Activated B cell treated with CpG ODN at 0.5 μM for 24 hours (primary cell): ENCODE results near the gene KDM3B. TPM values are rescaled to one million over a fixed set of nuclear protein-coding genes. Genes with fewer than 3 reads are reported as not detected.
A peak's percentile ranks its signal among the peaks of the same experiment; 100 is the strongest.

Experiments used
- ATAC-seq: fragments of 200-7000 bp; cut with Tn5 transposase; one replicate; pipeline ENCODE4 v1.10.0; 2021; ENCODE audit warnings: low read depth, mild to moderate bottlenecking, moderate library complexity
- CTCF ChIA-PET: fragments of 350-600 bp; sonication (Branson Sonifier 250); formaldehyde crosslinking; loops from one replicate; lab custom pipeline; 2021; ENCODE audit warnings: antibody characterized with exemption; lab: Charles Lee
- POLR2A ChIA-PET: fragments of 350-600 bp; sonication (Branson Sonifier 250); formaldehyde crosslinking; loops from one replicate; lab custom pipeline; 2021; ENCODE audit warnings: antibody characterized with exemption; lab: Charles Lee
- DNase-seq: peaks from one replicate; pipeline ENCODE4 v3.0.0; 2022
- H3K27ac Mint-ChIP-seq: one replicate; pipeline ENCODE4 v1.8.0; 2020; ENCODE audit warnings: mixed read lengths
- H3K27me3 Mint-ChIP-seq: one replicate; pipeline ENCODE4 v1.8.0; 2021; ENCODE audit warnings: mixed read lengths
- H3K36me3 Mint-ChIP-seq: one replicate; pipeline ENCODE4 v1.8.0; 2021; ENCODE audit warnings: low read depth, mixed read lengths
- H3K4me1 Mint-ChIP-seq: one replicate; pipeline ENCODE4 v1.8.0; 2021; ENCODE audit warnings: mixed read lengths
- H3K4me3 Mint-ChIP-seq: one replicate; pipeline ENCODE4 v1.8.0; 2020; ENCODE audit warnings: mild to moderate bottlenecking, mixed read lengths
- H3K9me3 Mint-ChIP-seq: one replicate; pipeline ENCODE4 v1.8.0; 2020; ENCODE audit warnings: mixed read lengths
- CTCF ChIP-seq: fragments of 200-600 bp; IDR thresholded peaks from one replicate; pipeline ENCODE4 v1.8.0; 2022; ENCODE audit warnings: antibody characterized with exemption, mild to moderate bottlenecking
- intact Hi-C: fragments of 100-400 bp; cut with micrococcal nuclease; formaldehyde crosslinking; loops from one replicate; pipeline ENCODE4 v1.15.1; 2024
- total RNA-seq: library from RNA; stranded (reverse); gene quantifications from 2 replicates; pipeline ENCODE4 v1.2.3, GENCODE V29; 2022

KDM3B gene
- total RNA-seq, 1 donor from 2014 or later = 94.0 TPM

GRCh38 chr5:138464008-138464387 is 111.5 kb downstream of the KDM3B start:
- intact Hi-C loops = loop anchor here (1.0 to 10.0 kb wide), 7 partner anchors 14 to 941 kb away; partner anchors contain the start of genes FAM53C, HNRNPA0, KDM3B and SPATA24
- Mint-ChIP-seq H3K27ac (peak overlapping the region; percentile 92), H3K4me3 (peak overlapping the region; percentile 89), H3K4me1 (peaks cover 49% of the 10 kb centered on the region), H3K36me3 (peaks cover 13% of the 10 kb centered on the region), H3K9me3 (no peaks in the 10 kb centered on the region), H3K27me3 (no peaks in the 10 kb centered on the region)
- ChIA-PET CTCF (interaction anchor here (1.1 to 1.6 kb wide), 5 partner anchors 9 to 112 kb away, joined by 3 to 6 read pairs (median 5); partner anchors contain the start of gene KDM3B), POLR2A (interaction anchor here (0.5 to 3.3 kb wide), 5 partner anchors 14 to 115 kb away, joined by 4 to 22 read pairs (median 12); partner anchors contain the start of genes ETF1, HSPA9 and KDM3B)
- TF ChIP-seq CTCF = peak; percentile 87
- peak; percentile 92 for DNase-seq
- peak; percentile 56 for ATAC-seq

- intact Hi-C loops = loop anchor here (1.0 to 10.0 kb wide), 12 partner anchors 14 to 1838 kb away; partner anchors contain the start of genes BRD8, ETF1, FAM53C and HNRNPA0
- Mint-ChIP-seq H3K9me3 (no peaks in the 10 kb centered on the region), H3K27ac (peak overlapping the region; percentile 92), H3K36me3 (peaks cover 13% of the 10 kb centered on the region), H3K4me3 (peak overlapping the region; percentile 89), H3K4me1 (peaks cover 43% of the 10 kb centered on the region), H3K27me3 (no peaks in the 10 kb centered on the region)
- DNase-seq (peak; percentile 94), ATAC-seq (peak; percentile 64)
- CTCF ChIA-PET = interaction anchor here (1.1 to 1.6 kb wide), 6 partner anchors 10 to 112 kb away, joined by 3 to 9 read pairs (median 5); partner anchors contain the start of gene KDM3B
- peak; percentile 16 for TF ChIP-seq CTCF
- POLR2A ChIA-PET = interaction anchor here (0.5 to 3.3 kb wide), 13 partner anchors 14 to 1643 kb away, joined by 3 to 22 read pairs (median 5); partner anchors contain the start of genes ETF1, FAM53C, HSPA9 and KDM3B
Measured at GRCh38 chr5:138464388-138465260, 112.1 kb downstream of the KDM3B start.

- Mint-ChIP-seq H3K27ac (peak within 1 kb of the TSS; percentile 92), H3K4me3 (peak within 1 kb of the TSS; percentile 89), H3K4me1 (peaks cover 34% of the 10 kb centered on the region), H3K27me3 (no peaks in the 10 kb centered on the region), H3K9me3 (no peaks in the 10 kb centered on the region), H3K36me3 (peaks cover 13% of the 10 kb centered on the region)
- POLR2A ChIA-PET = interaction anchor here (0.5 to 3.3 kb wide), 15 partner anchors 15 to 1642 kb away, joined by 3 to 22 read pairs (median 5); partner anchors contain the start of genes ETF1, FAM53C, HSPA9 and KDM3B
- DNase-seq = peak; percentile 58
- CTCF ChIA-PET = interaction anchor here (1.2 to 1.6 kb wide), 6 partner anchors 10 to 113 kb away, joined by 5 to 9 read pairs (median 5); partner anchors contain the start of gene KDM3B
- ATAC-seq = peak; percentile 52
- no peak for TF ChIP-seq CTCF
- intact Hi-C loops = loop anchor here (1.0 to 10.0 kb wide), 7 partner anchors 27 to 1837 kb away; partner anchors contain the start of genes BRD8, ETF1, HSPA9 and PFDN1
Measured at GRCh38 chr5:138465261-138466124, 113.0 kb downstream of the KDM3B start, which contains the start of gene EGR1. TSS of gene EGR1 (plus strand) at chr5:138465479. CDS start at chr5:138465762, 283 bp downstream.

GRCh38 chr5:138466125-138466899 is 113.8 kb downstream of the KDM3B start:
- peaks cover 28% of the 10 kb centered on the region for H3K4me1 Mint-ChIP-seq
- intact Hi-C loops = loop anchor here (5.0 to 10.0 kb wide), 3 partner anchors 808 to 1836 kb away; partner anchors contain the start of genes PFDN1 and SPATA24
- ATAC-seq = no peak
- peak overlapping the region; percentile 83 for H3K4me3 Mint-ChIP-seq
- no peak for DNase-seq
- no peak for TF ChIP-seq CTCF
- peaks cover 13% of the 10 kb centered on the region for H3K36me3 Mint-ChIP-seq
- no peak overlapping the region for H3K27ac Mint-ChIP-seq
- no peaks in the 10 kb centered on the region for H3K27me3 Mint-ChIP-seq
- ChIA-PET POLR2A (interaction anchor here (0.5 to 3.3 kb wide), 6 partner anchors 27 to 128 kb away, joined by 3 to 22 read pairs (median 6); partner anchors contain the start of genes ETF1, FAM53C and HSPA9), CTCF (interaction anchor here (0.7 to 1.3 kb wide), 2 partner anchors 9 to 37 kb away, joined by 3 to 5 read pairs; no protein-coding TSS in a partner anchor)
- no peaks in the 10 kb centered on the region for H3K9me3 Mint-ChIP-seq
